ENCODE data around the gene NDUFB3.
"Not testable (repeated sequence)": the region's sequence is repeated elsewhere in the genome, so short reads cannot be mapped to it uniquely, and the experiment has no call there.

DNA sequence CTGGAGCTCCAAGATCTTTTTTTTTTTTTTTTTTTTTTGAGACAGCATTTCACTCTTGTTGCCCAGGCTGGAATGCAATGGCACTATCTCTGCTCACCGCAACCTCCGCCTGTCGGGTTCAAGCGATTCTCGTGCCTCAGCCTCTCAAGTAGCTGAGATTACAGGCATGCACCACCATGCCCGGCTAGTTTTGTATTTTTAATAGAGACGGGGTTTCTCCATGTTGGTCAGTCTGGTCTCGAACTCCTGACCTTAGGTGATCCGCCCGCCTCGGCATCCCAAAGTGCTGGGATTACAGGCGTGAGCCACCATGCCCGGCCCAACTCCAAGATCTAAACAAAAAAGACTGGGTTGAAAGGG, 45.9 kb downstream of the NDUFB3 start:
- TF ChIP-seq, protein P1, sequence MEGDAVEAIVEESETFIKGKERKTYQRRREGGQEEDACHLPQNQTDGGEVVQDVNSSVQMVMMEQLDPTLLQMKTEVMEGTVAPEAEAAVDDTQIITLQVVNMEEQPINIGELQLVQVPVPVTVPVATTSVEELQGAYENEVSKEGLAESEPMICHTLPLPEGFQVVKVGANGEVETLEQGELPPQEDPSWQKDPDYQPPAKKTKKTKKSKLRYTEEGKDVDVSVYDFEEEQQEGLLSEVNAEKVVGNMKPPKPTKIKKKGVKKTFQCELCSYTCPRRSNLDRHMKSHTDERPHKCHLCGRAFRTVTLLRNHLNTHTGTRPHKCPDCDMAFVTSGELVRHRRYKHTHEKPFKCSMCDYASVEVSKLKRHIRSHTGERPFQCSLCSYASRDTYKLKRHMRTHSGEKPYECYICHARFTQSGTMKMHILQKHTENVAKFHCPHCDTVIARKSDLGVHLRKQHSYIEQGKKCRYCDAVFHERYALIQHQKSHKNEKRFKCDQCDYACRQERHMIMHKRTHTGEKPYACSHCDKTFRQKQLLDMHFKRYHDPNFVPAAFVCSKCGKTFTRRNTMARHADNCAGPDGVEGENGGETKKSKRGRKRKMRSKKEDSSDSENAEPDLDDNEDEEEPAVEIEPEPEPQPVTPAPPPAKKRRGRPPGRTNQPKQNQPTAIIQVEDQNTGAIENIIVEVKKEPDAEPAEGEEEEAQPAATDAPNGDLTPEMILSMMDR (IDR thresholded peaks at IDR 0.05; ENCODE audit: borderline replicate concordance, extremely low read depth, low read length, poor library complexity, severe bottlenecking), result not testable (repeated sequence)
- not testable (repeated sequence) for TF ChIP-seq EZH2 (IDR thresholded peaks at IDR 0.05; ENCODE audit: borderline replicate concordance, low read depth, low read length, severe bottlenecking)
